NB4 (cell line): Measurements from ENCODE around the gene PRCD.

ENCODE experiments used
- MYC ChIP-seq: IDR thresholded peaks from 2 replicates; pipeline ENCODE4 v1.6.1; 2011; ENCODE audit warnings: low read depth, low read length
- POLR2A ChIP-seq: IDR thresholded peaks from 2 replicates; pipeline ENCODE4 v1.6.1; 2011; ENCODE audit warnings: mild to moderate bottlenecking; ENCODE audit not compliant: insufficient read length; ENCODE audit errors: extremely low read depth
- TF ChIP-seq, protein P1 (sequence below): IDR thresholded peaks from 2 replicates; pipeline ENCODE4 v1.6.1; 2011; ENCODE audit warnings: low read depth, low read length
- TF ChIP-seq, protein P2 (sequence below): IDR thresholded peaks from one replicate; pipeline ENCODE4 v1.5.1; 2012; ENCODE audit warnings: low read depth, low read length

DNA sequence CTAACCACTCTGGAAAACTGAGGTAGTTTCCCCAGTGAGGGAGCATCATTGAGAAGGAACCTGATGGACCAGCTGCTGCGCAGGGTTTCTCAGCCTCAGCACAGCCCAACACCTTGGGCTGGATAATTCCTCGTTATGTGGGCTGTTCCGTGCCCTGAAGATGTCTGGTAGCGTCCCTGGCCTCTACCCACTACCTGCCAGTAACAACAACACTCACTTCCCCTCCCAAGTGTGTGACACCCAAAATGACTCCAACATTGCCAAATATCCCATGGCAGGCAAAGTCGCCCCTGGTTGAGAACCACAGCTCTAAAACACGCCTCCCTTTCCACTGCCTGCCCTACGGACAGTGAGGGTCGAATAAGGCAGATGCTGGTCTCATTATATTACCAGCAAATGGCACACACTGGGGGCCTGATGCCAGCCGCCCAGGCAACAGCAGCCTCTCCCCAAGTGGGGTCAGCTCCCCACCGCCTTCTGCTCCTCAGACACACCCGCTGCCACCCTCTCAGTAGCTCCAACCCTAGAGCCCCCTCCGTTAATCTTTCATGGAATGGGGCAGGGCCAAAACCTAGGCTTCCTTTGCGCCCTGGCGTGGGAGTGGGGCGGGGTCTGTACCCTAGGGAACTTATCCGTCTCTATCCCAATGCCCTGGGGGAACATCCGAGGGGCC lies 39.6 kb upstream of the PRCD start:
- TF ChIP-seq, protein P1, sequence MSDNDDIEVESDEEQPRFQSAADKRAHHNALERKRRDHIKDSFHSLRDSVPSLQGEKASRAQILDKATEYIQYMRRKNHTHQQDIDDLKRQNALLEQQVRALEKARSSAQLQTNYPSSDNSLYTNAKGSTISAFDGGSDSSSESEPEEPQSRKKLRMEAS: no peak
- TF ChIP-seq, protein P2, sequence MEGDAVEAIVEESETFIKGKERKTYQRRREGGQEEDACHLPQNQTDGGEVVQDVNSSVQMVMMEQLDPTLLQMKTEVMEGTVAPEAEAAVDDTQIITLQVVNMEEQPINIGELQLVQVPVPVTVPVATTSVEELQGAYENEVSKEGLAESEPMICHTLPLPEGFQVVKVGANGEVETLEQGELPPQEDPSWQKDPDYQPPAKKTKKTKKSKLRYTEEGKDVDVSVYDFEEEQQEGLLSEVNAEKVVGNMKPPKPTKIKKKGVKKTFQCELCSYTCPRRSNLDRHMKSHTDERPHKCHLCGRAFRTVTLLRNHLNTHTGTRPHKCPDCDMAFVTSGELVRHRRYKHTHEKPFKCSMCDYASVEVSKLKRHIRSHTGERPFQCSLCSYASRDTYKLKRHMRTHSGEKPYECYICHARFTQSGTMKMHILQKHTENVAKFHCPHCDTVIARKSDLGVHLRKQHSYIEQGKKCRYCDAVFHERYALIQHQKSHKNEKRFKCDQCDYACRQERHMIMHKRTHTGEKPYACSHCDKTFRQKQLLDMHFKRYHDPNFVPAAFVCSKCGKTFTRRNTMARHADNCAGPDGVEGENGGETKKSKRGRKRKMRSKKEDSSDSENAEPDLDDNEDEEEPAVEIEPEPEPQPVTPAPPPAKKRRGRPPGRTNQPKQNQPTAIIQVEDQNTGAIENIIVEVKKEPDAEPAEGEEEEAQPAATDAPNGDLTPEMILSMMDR: no peak
- no peak for TF ChIP-seq POLR2A
- no peak for TF ChIP-seq MYC
